Erythroblast (primary cell): ENCODE data around the gene CCDC122.

ENCODE experiments used
- GATA1 ChIP-seq: IDR thresholded peaks from 2 replicates; pipeline ENCODE4 v1.6.1; 2011; ENCODE audit warnings: low read depth, mild to moderate bottlenecking, control low read depth, low read length, moderate library complexity
- POLR2A ChIP-seq: IDR thresholded peaks from 2 replicates; pipeline ENCODE4 v1.6.1; 2011; ENCODE audit warnings: mild to moderate bottlenecking, low read length

DNA sequence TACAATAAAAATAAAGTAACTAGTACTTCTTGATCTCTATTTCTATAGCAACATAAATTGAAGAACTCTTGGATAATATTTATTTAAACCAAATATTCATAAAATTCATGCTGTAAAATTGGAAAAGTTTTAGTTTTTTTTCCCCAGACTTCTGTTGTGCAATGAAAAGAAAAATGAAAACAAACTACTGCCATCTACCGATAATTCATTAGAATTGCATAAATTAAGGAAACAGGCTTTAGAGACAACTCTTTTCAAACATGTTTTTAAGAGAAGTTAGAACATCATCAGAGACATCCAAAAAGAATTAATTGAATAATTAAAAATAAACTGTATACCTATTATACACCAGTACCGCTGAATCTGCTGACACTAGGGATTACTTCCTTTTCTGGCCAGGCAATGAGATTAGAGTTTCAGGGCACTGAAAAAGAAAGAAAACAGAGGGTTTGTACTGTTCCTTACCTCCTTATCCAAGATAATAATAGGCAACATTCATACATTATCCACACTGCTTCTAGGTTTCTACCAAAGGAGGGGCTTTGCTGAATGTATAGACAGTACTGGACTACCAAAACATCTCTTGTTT lies 4.9 kb downstream of the CCDC122 start:
- no peak for TF ChIP-seq POLR2A
- no peak for TF ChIP-seq GATA1
